ENCODE data around the gene CLDND2. TPM values are rescaled to one million over a fixed set of nuclear protein-coding genes. Genes with fewer than 3 reads are reported as not detected.

Gene CLDND2
- total and polyA plus RNA-seq, 2 of the 8 experiments (the other 6 are each of a cell fraction or from before 2014, with no cell fraction given) = 0.21 to 0.56 TPM

DNA sequence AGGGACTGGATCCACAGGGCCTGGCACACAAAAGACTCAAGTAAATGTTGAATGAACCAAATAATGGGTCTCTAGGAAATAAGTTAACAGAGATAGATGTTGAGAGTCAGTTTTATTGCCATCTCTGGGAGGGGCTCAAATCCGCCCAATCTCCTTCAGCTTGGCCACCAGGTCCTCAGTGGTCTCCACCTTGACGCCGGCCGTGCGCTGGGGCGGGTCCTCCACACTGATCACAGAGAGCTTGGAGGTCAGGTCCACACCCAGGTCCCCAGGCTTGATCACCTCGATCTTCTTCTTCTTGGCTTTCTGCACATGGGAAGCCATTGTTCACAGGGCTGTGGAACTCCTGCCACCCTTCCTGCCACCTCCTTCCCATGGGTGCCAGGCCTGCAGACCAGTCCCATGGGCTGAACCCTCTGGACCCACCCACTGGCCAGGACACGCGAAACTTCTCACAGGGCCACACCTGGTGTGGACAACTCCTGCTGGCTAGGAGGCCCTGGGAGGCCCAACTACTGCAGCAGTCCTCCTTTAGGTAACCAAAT, 23.7 kb downstream of the CLDND2 start (continued):
- no peak for TF ChIP-seq BRCA1 (IDR thresholded peaks at IDR 0.05; ENCODE audit: low read depth, low read length)
- TF ChIP-seq HDAC6 (IDR thresholded peaks at IDR 0.05; ENCODE audit: low read depth, low read length) = no peak
- TF ChIP-seq TAF1 (IDR thresholded peaks at IDR 0.05; ENCODE audit: low read depth, low read length) = no peak

Measured in H1 (cell line).